Activated T-cell treated with anti-CD3 and anti-CD28 coated beads, Interleukin-2, amount 50 U/mL, for 72 hours (primary cell): Measurements from ENCODE around the gene NXN. TPM values are rescaled to one million over a fixed set of nuclear protein-coding genes. Genes with fewer than 3 reads are reported as not detected.
A peak's percentile ranks its signal among the peaks of the same experiment; 100 is the strongest.
"Not testable (repeated sequence)": the region's sequence is repeated elsewhere in the genome, so short reads cannot be mapped to it uniquely, and the experiment has no call there.

Experiments
- ATAC-seq, 2 donors: fragments of 150-1000 bp; cut with Tn5 transposase; replicated peaks in 1 of 2; 2 replicates each; pipeline ENCODE4 v1.10.0; 2021; ENCODE audit warnings: moderate library complexity in 2 of 2, mild to moderate bottlenecking in 1 of 2
- DNase-seq, 2 donors: peaks; one replicate each; pipeline ENCODE4 v3.0.0; 2021 to 2022; ENCODE audit warnings: mixed read lengths in 1 of 2
- H3K27ac Mint-ChIP-seq: one replicate; pipeline ENCODE4 v1.8.0; 2022; ENCODE audit warnings: mild to moderate bottlenecking, moderate library complexity, mixed read lengths
- H3K27me3 Mint-ChIP-seq: one replicate; pipeline ENCODE4 v1.8.0; 2022; ENCODE audit warnings: low read depth, mixed read lengths
- H3K36me3 Mint-ChIP-seq, 2 donors: one replicate each; pipeline ENCODE4 v1.8.0; 2022; ENCODE audit warnings: mixed read lengths in 2 of 2, mild to moderate bottlenecking in 1 of 2; ENCODE audit not compliant: insufficient read depth in 2 of 2
- H3K4me1 Mint-ChIP-seq: one replicate; pipeline ENCODE4 v1.8.0; 2022; ENCODE audit warnings: low read depth, mixed read lengths
- H3K4me3 Mint-ChIP-seq, 2 donors: one replicate each; pipeline ENCODE4 v1.8.0; 2022; ENCODE audit warnings: mild to moderate bottlenecking in 2 of 2, mixed read lengths in 2 of 2, moderate library complexity in 2 of 2
- H3K9me3 Mint-ChIP-seq, 2 donors: one replicate each; pipeline ENCODE4 v1.8.0; 2022; ENCODE audit warnings: mixed read lengths in 2 of 2
- total RNA-seq, 2 donors: library from RNA; stranded (reverse); gene quantifications; one replicate each; pipeline ENCODE4 v1.2.3, GENCODE V29; 2022

NXN gene
- total RNA-seq, 2 donors from 2014 or later = 1.2 to 1.7 TPM

- ATAC-seq, DNase-seq, H3K4me1 Mint-ChIP-seq, H3K4me3 Mint-ChIP-seq, H3K27ac Mint-ChIP-seq, H3K9me3 Mint-ChIP-seq, H3K36me3 Mint-ChIP-seq: not testable (repeated sequence)
- peaks cover 39% of the 10 kb centered on the region for H3K27me3 Mint-ChIP-seq
These were observed 73.9 kb downstream of the NXN start for GRCh38 chr17:905708-906107.

DNA sequence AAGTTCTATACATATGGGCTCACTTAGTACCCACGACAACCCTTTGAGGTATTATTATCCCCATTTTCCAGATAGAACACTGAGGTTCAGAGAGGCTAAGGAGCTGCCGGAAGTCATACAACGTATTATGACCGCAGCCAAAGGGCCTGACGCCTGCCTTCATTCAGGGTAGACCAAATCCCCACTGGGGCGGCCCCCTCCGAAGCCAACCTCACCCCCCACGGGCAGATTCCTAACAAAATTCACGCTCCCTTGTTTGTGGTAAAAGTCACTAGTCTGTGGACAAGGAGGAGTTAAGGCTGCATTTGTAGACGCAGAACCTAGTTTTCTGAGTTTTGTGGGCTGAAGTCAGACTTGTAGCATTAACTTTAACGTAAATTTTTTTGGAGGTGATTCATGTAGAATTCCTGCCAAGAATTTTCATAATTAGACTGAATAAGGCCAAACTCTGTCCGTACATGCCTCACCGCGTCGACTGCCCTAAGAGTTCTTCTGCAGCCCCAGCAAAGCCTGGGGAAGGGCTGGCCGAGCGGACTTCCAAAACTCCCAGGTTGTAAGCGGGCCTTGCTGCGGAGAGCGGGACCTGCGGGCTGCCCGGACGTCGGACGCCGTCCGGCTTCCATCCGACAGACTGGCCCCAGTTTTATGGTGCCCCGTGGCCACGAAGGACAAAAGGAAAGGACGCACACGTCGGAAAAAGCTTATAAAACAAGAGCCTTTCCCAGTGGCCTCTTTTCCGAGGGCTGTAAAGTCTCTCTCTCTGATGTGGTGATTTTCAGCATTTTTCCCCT, 75.7 kb downstream of the NXN start:
- Mint-ChIP-seq H3K27me3 (peaks cover 42% of the 10 kb centered on the region), H3K9me3 (no peaks in the 10 kb centered on the region), H3K27ac (no peak overlapping the region), H3K4me3 (no peak overlapping the region), H3K36me3 (no peaks in the 10 kb centered on the region), H3K4me1 (no peaks in the 10 kb centered on the region)
- no peak for DNase-seq
- ATAC-seq = no peak

DNA sequence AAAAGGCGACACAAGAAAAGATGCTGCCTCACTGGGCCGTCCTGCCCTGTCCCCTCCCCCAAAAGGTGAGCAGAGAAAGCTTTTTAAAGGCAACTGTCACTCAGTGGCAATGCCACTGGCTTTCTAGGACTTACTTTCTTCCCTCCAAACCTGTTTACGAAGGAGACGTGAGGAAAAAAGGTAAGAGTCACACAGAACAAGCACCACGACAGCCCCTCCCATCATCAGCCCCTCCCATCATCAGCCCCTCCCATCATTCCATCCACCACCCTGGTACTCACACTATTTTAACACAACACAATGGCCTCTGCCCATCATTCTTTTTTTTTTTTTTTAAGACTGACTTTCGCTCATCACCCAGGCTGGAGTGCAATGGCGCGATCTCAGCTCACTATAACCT, 77.1 kb downstream of the NXN start:
- Mint-ChIP-seq H3K27ac (no peak overlapping the region), H3K4me1 (no peaks in the 10 kb centered on the region), H3K27me3 (peaks cover 51% of the 10 kb centered on the region)

GRCh38 chr17:901964-902363, 77.6 kb downstream of the NXN start:
- H3K27ac Mint-ChIP-seq = no peak overlapping the region
- no peaks in the 10 kb centered on the region for H3K9me3 Mint-ChIP-seq
- H3K4me1 Mint-ChIP-seq = no peaks in the 10 kb centered on the region
- no peaks in the 10 kb centered on the region for H3K36me3 Mint-ChIP-seq
- ATAC-seq (no peak), DNase-seq (no peak)
- no peak overlapping the region for H3K4me3 Mint-ChIP-seq
- H3K27me3 Mint-ChIP-seq = peaks cover 53% of the 10 kb centered on the region

More for the DNA sequence above, 77.1 kb downstream of the NXN start:
- no peak overlapping the region for H3K4me3 Mint-ChIP-seq
- DNase-seq = no peak
- ATAC-seq = no peak
- no peaks in the 10 kb centered on the region for H3K36me3 Mint-ChIP-seq
- H3K9me3 Mint-ChIP-seq = no peaks in the 10 kb centered on the region

DNA sequence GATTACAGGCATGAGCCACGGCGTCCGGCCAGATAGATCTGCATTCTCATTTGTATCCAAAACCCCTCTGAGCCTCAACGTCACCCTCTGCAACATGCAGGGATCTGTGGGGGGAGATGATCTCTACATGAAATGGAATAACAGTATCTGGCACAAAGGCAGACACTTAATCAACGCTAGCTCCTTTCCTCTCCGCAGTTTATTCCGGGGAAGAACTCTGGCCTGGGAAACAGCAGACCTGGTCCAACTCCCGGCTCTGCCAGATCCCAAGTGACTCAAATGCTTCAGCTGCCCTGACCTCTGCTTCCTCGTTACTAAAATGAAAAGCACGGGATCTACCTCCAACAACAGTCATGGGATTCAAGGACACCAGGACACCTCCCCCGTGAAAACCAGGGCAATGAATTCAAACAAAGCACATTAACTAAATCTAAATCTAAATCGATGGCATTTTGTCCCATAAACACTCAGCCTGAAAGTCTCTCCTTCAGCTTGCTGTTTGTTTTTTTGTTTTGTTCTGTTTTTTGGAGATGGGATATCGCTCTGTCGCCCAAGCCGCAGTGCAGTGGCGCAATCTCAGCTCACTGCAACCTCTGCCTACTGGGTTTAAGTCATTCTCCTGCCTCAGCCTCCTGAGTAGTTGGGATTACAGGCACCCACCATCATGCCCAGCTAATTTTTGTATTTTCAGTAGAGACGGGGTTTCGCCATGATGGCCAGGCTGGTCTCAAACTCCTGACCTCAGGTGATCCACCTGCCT, 78.2 kb downstream of the NXN start:
- Mint-ChIP-seq H3K4me3 (no peak overlapping the region), H3K36me3 (no peaks in the 10 kb centered on the region), H3K4me1 (no peaks in the 10 kb centered on the region), H3K9me3 (no peaks in the 10 kb centered on the region), H3K27me3 (peaks cover 59% of the 10 kb centered on the region), H3K27ac (no peak overlapping the region)
- no peak for ATAC-seq
- DNase-seq = no peak

GRCh38 chr17:900336-900934, 79.1 kb downstream of the NXN start:
- ATAC-seq (no peak), DNase-seq (no peak)
- Mint-ChIP-seq H3K9me3 (no peaks in the 10 kb centered on the region), H3K27me3 (peaks cover 57% of the 10 kb centered on the region), H3K36me3 (no peaks in the 10 kb centered on the region), H3K4me3 (no peak overlapping the region), H3K4me1 (no peaks in the 10 kb centered on the region), H3K27ac (no peak overlapping the region)

- Mint-ChIP-seq H3K4me1 (no peaks in the 10 kb centered on the region), H3K9me3 (no peaks in the 10 kb centered on the region), H3K27ac (no peak overlapping the region), H3K27me3 (peaks cover 42% of the 10 kb centered on the region), H3K4me3 (no peak overlapping the region), H3K36me3 (no peaks in the 10 kb centered on the region)
- DNase-seq = no peak
- no peak for ATAC-seq
These were observed 81.5 kb downstream of the NXN start for GRCh38 chr17:897970-898619.

- Mint-ChIP-seq H3K4me1 (no peaks in the 10 kb centered on the region), H3K27me3 (peaks cover 33% of the 10 kb centered on the region)
These were observed 82.5 kb downstream of the NXN start for GRCh38 chr17:896953-897661.

DNA sequence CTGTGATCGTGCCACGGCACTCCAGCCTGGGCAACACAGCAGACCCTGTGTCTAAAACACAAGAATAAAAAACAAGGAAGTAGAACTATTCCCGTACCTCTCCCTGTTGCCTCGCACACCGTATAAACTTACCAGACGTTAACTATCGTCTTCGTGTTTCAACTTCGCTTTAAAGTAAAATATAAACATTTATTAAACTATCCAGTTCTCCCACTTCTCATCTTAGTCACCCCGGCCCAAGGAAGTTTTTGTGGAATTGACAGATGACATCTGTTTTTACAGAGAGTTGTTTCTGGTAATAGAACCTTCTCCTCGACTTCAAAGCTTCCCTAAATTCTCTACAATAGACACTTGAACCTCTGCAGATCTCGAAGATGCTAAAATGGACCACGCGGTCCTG, 83.1 kb downstream of the NXN start:
- DNase-seq (no peak), ATAC-seq (no peak)
- Mint-ChIP-seq H3K27me3 (peaks cover 32% of the 10 kb centered on the region), H3K4me1 (no peaks in the 10 kb centered on the region), H3K9me3 (no peaks in the 10 kb centered on the region), H3K36me3 (no peaks in the 10 kb centered on the region), H3K27ac (no peak overlapping the region), H3K4me3 (no peak overlapping the region)

More at GRCh38 chr17:896953-897661, 82.5 kb downstream of the NXN start:
- ATAC-seq (no peak), DNase-seq (no peak)
- Mint-ChIP-seq H3K36me3 (no peaks in the 10 kb centered on the region), H3K9me3 (no peaks in the 10 kb centered on the region), H3K4me3 (no peak overlapping the region), H3K27ac (no peak overlapping the region)

DNA sequence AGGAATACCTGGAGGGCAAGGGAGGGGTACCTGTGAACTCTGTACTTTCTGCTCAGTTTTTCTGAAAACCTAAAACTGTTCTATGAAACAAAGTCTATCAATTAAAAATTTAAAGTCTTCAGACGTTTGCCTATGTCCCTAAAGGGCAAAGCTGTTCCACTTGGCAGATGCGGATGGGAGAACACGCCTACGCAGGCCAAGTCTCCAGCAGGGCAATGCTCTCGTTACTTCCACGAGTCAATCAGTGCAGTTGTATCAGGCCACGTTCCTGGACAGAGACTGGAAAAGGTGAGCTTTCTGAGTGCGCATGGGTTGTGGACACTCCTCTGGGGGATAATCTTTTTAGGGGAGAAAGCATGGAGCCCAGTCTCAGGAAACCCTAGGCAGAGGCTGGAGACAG, 86.6 kb downstream of the NXN start:
- no peaks in the 10 kb centered on the region for H3K9me3 Mint-ChIP-seq
- H3K4me1 Mint-ChIP-seq = peaks cover 10% of the 10 kb centered on the region
- H3K27me3 Mint-ChIP-seq = peaks cover 40% of the 10 kb centered on the region
- H3K4me3 Mint-ChIP-seq = no peak overlapping the region
- H3K27ac Mint-ChIP-seq = no peak overlapping the region
- no peaks in the 10 kb centered on the region for H3K36me3 Mint-ChIP-seq
- DNase-seq = no peak
- no peak for ATAC-seq

GRCh38 chr17:888998-889441, 90.6 kb downstream of the NXN start:
- peaks cover 10% of the 10 kb centered on the region for H3K4me1 Mint-ChIP-seq
- DNase-seq (peak; percentile 11 to 20), ATAC-seq (peak; percentile 84 to 85)
- H3K27ac Mint-ChIP-seq = no peak overlapping the region
- H3K4me3 Mint-ChIP-seq = no peak overlapping the region
- H3K36me3 Mint-ChIP-seq = no peaks in the 10 kb centered on the region
- H3K27me3 Mint-ChIP-seq = peaks cover 29% of the 10 kb centered on the region
- H3K9me3 Mint-ChIP-seq = no peaks in the 10 kb centered on the region

DNA sequence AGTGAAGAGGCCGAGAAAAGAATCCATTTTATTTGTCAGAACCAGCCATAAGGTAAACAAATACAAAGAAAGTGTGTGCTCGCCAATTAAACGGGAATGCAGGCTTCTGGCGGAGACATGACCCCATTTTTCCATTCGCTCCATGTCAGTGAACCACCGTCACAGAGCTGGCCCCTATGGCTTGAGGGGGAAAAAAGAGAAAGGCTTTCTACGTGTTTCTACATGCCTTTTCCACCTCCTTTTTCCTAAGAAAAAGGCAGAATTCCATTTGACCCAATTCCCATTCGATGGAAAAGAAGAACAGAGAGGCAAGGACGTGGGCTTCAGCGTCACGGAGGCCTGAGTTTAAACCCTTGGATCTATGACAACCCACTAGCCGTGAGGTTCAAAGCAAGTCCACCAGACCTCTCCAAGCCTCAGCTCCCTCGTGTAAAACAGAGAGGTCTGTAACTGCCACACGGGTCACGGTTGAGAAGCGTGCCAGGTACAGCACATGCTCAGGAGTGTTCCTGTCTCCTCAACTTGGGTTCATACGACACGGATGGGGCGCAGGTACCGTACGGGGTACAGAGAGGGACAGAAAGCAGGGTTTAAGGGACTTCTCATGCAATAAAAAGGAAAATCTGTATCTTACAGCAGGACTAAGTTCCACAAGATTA, 91.9 kb downstream of the NXN start:
- Mint-ChIP-seq H3K27me3 (peaks cover 29% of the 10 kb centered on the region), H3K4me1 (peaks cover 10% of the 10 kb centered on the region), H3K36me3 (no peaks in the 10 kb centered on the region), H3K9me3 (no peaks in the 10 kb centered on the region), H3K27ac (no peak overlapping the region), H3K4me3 (no peak overlapping the region)
- ATAC-seq (no peak), DNase-seq (no peak)
